ENCODE measurements around the gene EXOC4. TPM values are rescaled to one million over a fixed set of nuclear protein-coding genes. Genes with fewer than 3 reads are reported as not detected.
"Not testable (repeated sequence)": the region's sequence is repeated elsewhere in the genome, so short reads cannot be mapped to it uniquely, and the experiment has no call there.

EXOC4 gene
- total RNA-seq, 2 donors from 2014 or later = 53.5 to 62.3 TPM

DNA sequence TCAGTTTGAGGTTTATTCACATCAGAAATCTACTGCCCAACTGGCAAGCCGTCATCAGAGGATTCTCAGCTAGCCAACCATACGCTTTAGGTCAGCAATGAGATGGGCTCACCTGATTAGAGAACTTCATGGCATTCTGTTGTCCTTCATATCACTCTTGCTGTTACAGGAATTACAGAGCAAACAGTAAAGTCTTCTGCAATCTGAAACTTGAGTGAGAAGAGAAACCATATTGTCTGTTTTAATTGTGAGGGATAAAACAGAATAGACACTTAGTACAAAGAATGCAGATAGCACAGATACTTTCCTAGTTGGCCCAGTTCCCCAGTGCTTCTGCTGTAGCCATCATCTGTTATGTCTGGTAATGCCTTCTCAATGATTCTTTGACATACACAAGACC, 366.6 kb downstream of the EXOC4 start:
- Mint-ChIP-seq H3K9me3 (no peaks in the 10 kb centered on the region), H3K27me3 (no peaks in the 10 kb centered on the region), H3K27ac (no peak overlapping the region), H3K4me3 (no peak overlapping the region), H3K4me1 (no peaks in the 10 kb centered on the region), H3K36me3 (ENCODE audit: low read depth) (no peaks in the 10 kb centered on the region)
- ATAC-seq (replicated peaks) = no peak

DNA sequence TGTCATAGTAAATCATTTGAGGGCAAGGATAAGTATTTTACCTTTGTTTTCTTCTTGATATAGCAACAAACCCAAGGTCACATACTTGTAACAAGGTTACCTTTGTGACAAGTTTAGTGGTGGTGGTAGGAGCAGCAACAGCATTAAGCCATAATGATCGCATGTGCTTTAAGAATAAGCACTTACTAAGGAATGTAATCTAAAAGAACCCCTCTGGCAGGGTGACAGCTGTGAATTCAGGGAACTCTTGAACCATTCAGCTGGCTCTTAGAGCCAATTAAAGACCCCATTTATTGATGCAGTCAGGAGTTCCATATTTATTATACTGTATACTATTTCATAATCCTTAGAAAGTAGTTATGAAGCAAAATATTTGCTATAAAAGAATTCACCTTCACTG, 370.8 kb downstream of the EXOC4 start:
- no peak overlapping the region for H3K4me3 Mint-ChIP-seq
- H3K36me3 Mint-ChIP-seq (ENCODE audit: low read depth) = peaks cover 6% of the 10 kb centered on the region
- no peaks in the 10 kb centered on the region for H3K27me3 Mint-ChIP-seq
- H3K9me3 Mint-ChIP-seq = no peaks in the 10 kb centered on the region
- H3K27ac Mint-ChIP-seq = no peak overlapping the region
- ATAC-seq (replicated peaks) = no peak
- H3K4me1 Mint-ChIP-seq = no peaks in the 10 kb centered on the region

DNA sequence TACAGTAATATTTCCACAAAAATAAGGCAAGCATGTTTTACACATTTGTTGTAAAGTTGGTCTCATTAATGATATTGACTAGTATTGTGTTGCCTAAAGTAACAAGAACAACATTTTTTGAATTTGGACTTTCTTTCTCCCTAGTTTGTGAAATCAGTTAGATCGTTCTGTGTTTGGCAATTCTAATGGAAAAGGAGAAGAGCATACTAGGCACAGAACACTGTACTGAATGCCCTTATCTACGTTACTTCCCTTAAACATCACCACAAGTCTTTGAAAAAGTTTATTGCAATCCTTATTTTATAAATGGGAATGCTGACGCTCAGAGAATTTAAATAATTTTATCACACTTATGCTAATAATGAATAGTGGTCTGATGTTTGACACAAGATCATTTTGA, 372.2 kb downstream of the EXOC4 start:
- ATAC-seq (replicated peaks) = no peak
- H3K36me3 Mint-ChIP-seq (ENCODE audit: low read depth) = peaks cover 15% of the 10 kb centered on the region
- no peaks in the 10 kb centered on the region for H3K4me1 Mint-ChIP-seq
- no peaks in the 10 kb centered on the region for H3K27me3 Mint-ChIP-seq
- no peak overlapping the region for H3K27ac Mint-ChIP-seq
- H3K9me3 Mint-ChIP-seq = no peaks in the 10 kb centered on the region
- no peak overlapping the region for H3K4me3 Mint-ChIP-seq

DNA sequence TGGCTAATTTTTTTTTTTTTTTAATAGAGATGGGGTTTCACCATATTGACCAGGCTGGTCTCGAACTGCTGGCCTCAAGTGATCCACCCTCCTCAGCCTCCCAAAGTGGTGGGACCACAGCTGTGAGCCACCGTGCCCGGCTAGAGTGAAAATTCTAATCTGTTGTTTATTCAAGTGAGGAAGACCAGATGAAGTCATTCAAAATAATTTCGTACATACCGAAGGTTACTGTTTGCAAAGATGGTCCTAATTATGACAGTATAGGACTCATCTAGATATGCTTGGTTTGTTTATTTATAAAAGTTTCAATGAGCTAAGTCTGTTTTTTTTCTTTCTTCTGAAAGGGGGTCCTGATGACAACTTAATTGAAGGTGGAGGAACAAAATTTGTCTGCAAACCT, 376.8 kb downstream of the EXOC4 start:
- Mint-ChIP-seq H3K4me1 (no peaks in the 10 kb centered on the region), H3K36me3 (ENCODE audit: low read depth) (peaks cover 38% of the 10 kb centered on the region), H3K9me3 (no peaks in the 10 kb centered on the region), H3K27ac (no peak overlapping the region), H3K4me3 (no peak overlapping the region), H3K27me3 (no peaks in the 10 kb centered on the region)
- ATAC-seq (replicated peaks) = no peak

DNA sequence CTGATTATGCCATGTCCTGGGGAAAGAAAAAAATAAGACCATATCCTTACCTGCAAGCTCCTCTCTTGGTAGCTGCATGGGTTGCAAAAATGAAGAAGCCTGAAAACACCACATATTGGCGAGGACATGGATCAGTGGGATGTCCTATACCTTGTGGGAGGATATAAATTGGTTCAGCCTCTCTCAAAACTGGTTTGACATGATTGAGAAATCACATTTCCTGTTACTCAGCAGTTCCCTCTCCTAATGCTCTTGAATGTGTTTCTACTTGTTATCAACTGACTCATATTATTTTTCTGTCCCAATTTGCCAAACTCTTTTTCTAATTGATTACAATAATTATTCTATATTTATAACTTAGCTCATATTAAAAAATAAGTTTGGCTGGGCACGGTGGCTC, 380.2 kb downstream of the EXOC4 start:
- Mint-ChIP-seq H3K36me3 (ENCODE audit: low read depth) (peaks cover 38% of the 10 kb centered on the region), H3K27ac (no peak overlapping the region), H3K27me3 (no peaks in the 10 kb centered on the region), H3K9me3 (no peaks in the 10 kb centered on the region), H3K4me1 (no peaks in the 10 kb centered on the region), H3K4me3 (no peak overlapping the region)
- ATAC-seq (replicated peaks) = no peak

DNA sequence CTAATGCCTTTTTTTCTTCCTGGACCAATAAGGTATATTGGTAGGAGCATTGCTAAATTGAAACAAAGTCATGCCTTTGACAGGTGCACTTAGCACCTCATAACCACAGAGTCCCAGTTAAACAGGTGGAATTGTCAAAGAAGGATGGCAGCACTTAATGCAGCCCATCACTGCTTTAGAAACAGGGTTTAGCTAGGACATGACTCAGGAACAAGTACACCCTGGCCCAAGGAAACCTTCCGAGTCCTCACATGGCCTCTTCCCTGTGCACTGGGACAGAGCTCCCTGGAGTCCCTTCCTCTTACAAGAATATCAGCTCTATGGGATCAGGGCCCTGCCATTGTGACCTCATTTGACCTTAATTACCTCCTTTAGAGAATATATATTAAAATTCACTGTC, 382.7 kb downstream of the EXOC4 start:
- Mint-ChIP-seq H3K27ac (no peak overlapping the region), H3K36me3 (ENCODE audit: low read depth) (peaks cover 18% of the 10 kb centered on the region), H3K27me3 (no peaks in the 10 kb centered on the region), H3K9me3 (no peaks in the 10 kb centered on the region), H3K4me1 (no peaks in the 10 kb centered on the region), H3K4me3 (no peak overlapping the region)
- no peak for ATAC-seq (replicated peaks)

DNA sequence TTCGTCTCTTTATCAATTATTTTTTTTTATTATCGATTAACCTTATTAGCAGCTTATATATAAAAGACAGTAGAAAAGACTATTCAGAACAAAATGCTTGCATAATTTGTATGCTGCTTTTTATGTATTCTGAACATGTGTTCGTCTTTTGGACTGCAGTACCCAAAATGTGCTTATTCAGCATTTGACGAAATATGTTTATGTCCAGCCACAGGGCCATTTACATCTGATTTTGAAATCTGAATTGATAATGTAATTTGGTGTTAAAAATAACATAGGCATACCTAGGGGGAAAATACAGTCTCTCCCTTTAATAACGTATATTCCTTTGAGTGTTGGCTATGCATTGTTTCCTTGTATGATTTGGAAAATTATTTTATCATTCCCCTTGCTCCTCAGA, 386.0 kb downstream of the EXOC4 start:
- ATAC-seq (replicated peaks) = no peak
- peaks cover 8% of the 10 kb centered on the region for H3K9me3 Mint-ChIP-seq
- H3K27me3 Mint-ChIP-seq = no peaks in the 10 kb centered on the region
- H3K4me3 Mint-ChIP-seq = no peak overlapping the region
- H3K27ac Mint-ChIP-seq = no peak overlapping the region
- no peaks in the 10 kb centered on the region for H3K4me1 Mint-ChIP-seq
- peaks cover 16% of the 10 kb centered on the region for H3K36me3 Mint-ChIP-seq (ENCODE audit: low read depth)

DNA sequence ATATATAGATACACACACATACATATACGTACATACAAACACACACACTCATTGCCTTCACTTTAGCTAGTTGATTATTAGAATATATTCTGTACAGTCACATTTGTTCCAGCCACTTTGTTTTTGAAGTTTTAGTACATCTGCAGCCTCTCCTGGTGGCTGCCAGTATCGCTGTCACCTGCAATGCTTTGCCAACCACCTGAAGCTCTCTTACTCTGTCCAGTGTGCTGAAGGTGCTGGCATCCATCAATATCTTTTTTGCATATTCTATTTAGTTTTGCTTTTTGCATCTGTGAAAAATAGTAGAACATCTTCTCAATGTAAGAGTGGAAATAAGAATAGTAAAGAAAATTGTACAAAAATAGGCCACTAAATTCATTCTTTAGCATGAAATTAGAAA, 388.6 kb downstream of the EXOC4 start:
- Mint-ChIP-seq H3K4me3 (no peak overlapping the region), H3K27me3 (no peaks in the 10 kb centered on the region), H3K4me1 (no peaks in the 10 kb centered on the region), H3K27ac (no peak overlapping the region), H3K36me3 (ENCODE audit: low read depth) (peaks cover 16% of the 10 kb centered on the region), H3K9me3 (peaks cover 8% of the 10 kb centered on the region)
- no peak for ATAC-seq (replicated peaks)

DNA sequence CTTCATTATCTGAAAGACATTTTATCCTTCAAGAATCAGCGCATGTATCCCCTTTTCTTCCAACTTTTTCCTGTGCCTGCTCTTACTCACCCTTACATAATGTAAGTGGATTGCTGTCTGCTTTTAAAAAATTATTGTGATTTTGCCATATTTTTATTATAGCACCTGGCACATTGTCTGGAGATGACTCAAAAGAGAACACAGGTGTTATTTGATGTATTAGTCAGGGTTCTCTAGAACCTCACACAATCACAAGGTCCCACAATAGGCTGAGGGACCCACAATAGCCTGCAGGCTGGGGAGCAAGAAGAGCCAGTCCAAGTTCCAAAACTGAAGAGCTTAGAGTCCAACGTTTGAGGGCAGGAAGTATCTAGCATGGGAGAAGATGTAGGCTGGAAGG, 390.0 kb downstream of the EXOC4 start:
- Mint-ChIP-seq H3K9me3 (peaks cover 8% of the 10 kb centered on the region), H3K36me3 (ENCODE audit: low read depth) (peaks cover 16% of the 10 kb centered on the region), H3K4me1 (no peaks in the 10 kb centered on the region), H3K27ac (no peak overlapping the region), H3K27me3 (no peaks in the 10 kb centered on the region), H3K4me3 (no peak overlapping the region)
- ATAC-seq (replicated peaks) = no peak

DNA sequence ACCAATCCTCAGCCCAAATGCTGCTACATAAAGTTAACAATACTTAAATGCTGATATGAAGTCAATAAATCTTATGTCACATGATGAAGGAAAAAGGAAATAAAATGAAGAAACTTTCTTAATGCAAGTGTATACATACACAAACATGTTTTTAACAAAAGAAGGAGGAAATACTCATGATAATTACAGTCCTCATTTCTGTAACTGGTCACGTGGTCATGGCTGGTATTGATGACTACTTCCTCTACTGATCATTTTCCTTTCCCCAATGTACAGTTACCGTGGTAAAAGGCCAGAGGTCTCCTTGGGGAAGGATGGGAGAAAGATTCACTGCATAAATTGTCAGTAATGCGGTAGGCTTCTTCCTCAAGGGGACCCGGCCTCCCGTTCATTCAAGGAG, 390.8 kb downstream of the EXOC4 start:
- ATAC-seq (replicated peaks); H3K4me1 Mint-ChIP-seq; H3K4me3 Mint-ChIP-seq; H3K27me3 Mint-ChIP-seq; H3K27ac Mint-ChIP-seq; H3K9me3 Mint-ChIP-seq: not testable (repeated sequence)
- H3K36me3 Mint-ChIP-seq (ENCODE audit: low read depth) = peaks cover 16% of the 10 kb centered on the region

DNA sequence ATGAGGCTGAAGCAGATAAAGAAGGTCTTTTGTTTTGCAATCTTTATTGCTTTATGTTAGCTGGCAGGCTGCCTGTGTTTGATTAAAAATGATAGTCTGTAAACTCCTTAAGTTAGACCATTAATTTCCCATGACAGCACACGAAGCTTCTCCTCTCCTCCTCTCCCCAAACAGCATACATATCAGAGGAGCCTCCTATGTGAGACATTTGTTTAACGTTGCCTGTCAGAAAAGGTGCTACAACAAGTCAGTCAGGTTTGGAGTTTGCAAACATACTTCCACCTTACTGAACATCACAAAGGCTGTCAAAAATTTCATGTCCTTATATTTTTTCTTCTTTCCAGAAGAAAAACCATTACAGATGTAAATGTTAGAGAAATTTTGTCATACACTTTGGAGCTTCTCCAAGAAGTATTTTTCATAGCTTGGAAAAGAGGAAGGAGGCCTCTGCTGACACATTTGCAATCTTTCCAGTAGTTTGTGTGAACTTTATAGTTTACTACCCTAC, 393.1 kb downstream of the EXOC4 start:
- no peak for ATAC-seq (replicated peaks)
- Mint-ChIP-seq H3K4me1 (no peaks in the 10 kb centered on the region), H3K27ac (no peak overlapping the region), H3K9me3 (peaks cover 8% of the 10 kb centered on the region), H3K36me3 (ENCODE audit: low read depth) (peaks cover 16% of the 10 kb centered on the region), H3K27me3 (no peaks in the 10 kb centered on the region), H3K4me3 (no peak overlapping the region)

DNA sequence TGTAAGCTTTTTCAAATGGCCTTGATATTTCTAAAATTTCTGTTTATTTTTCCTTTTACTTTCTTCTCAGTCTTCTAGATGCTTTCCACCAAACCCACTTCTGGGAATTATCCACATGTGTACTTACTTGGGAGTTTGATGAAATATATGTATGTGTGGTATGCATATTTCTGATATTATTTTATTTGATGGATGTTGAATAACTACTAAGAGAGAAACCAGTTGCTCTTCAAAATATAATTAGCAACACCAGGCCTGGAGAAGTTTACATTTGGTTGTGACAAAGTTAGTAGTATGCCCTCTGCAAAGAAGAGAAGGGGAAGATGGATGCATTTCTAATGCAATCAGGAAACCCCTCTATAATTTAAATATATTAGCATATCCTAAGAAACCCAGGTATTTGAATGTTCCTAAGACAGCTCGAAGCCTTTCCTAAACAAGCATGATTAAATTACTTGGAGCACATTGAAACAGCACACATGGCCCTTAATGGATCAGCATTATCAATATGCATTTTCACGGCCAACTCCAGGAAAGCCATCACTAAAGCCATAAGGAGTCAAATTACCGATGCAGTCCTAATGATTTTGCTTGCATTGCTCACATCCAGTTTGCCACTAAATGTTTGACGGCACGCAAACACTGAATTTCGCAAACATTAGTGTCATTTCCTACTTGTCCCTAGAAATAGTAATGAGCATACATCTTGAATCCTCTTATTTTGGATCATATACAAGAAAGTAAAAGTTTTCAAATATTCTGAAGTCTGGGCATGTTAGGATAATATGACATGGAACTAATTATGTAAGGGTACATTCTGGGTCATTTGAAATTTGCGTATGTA, 393.8 kb downstream of the EXOC4 start:
- peaks cover 16% of the 10 kb centered on the region for H3K36me3 Mint-ChIP-seq (ENCODE audit: low read depth)

DNA sequence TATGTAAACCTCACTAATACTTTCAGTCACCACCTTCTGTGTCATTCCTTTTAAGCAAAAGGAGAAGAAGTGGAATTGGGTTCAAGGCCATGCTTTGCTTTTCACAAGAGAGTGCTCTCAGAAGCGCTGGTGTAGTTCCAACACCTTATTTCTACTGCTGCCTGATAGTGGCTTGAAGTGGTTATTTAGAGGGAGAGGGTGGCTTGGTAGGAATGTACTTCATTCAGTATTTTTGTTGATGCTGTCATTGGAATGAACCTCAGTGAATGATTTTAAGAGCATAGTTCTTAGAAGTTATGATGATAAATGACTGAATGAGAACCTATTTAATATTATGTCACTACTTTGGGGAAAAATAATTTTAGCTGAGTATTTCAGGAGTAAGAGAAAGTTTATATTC, 396.7 kb downstream of the EXOC4 start:
- ATAC-seq (replicated peaks) = no peak
- Mint-ChIP-seq H3K4me3 (no peak overlapping the region), H3K4me1 (no peaks in the 10 kb centered on the region), H3K27me3 (no peaks in the 10 kb centered on the region), H3K36me3 (ENCODE audit: low read depth) (no peaks in the 10 kb centered on the region), H3K27ac (no peak overlapping the region), H3K9me3 (no peaks in the 10 kb centered on the region)

More for the DNA sequence above, 393.8 kb downstream of the EXOC4 start:
- no peak overlapping the region for H3K4me3 Mint-ChIP-seq
- H3K9me3 Mint-ChIP-seq = peaks cover 8% of the 10 kb centered on the region
- no peak for ATAC-seq (replicated peaks)
- no peak overlapping the region for H3K27ac Mint-ChIP-seq
- H3K27me3 Mint-ChIP-seq = no peaks in the 10 kb centered on the region
- H3K4me1 Mint-ChIP-seq = no peaks in the 10 kb centered on the region

DNA sequence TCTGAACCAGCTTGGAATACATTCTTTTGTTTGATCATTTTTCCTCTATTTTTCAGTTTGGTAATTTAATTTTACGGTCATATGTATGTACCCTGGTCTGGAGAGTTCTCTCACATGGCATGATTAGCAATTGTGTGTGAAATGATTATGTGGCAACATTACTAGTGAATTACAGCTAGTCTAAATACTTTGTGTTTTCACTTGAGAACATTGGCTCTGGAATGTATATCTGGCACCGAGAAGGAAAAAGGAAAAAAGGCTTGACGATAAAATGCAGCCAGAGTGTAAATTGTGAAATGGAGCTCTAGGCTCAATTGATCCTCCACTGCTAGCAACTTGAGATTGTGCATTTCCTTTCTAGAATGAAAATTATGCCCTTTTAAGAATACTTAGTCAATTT, 397.2 kb downstream of the EXOC4 start:
- Mint-ChIP-seq H3K27ac (no peak overlapping the region), H3K4me3 (no peak overlapping the region), H3K36me3 (ENCODE audit: low read depth) (no peaks in the 10 kb centered on the region), H3K9me3 (no peaks in the 10 kb centered on the region), H3K4me1 (no peaks in the 10 kb centered on the region), H3K27me3 (no peaks in the 10 kb centered on the region)
- ATAC-seq (replicated peaks) = no peak

DNA sequence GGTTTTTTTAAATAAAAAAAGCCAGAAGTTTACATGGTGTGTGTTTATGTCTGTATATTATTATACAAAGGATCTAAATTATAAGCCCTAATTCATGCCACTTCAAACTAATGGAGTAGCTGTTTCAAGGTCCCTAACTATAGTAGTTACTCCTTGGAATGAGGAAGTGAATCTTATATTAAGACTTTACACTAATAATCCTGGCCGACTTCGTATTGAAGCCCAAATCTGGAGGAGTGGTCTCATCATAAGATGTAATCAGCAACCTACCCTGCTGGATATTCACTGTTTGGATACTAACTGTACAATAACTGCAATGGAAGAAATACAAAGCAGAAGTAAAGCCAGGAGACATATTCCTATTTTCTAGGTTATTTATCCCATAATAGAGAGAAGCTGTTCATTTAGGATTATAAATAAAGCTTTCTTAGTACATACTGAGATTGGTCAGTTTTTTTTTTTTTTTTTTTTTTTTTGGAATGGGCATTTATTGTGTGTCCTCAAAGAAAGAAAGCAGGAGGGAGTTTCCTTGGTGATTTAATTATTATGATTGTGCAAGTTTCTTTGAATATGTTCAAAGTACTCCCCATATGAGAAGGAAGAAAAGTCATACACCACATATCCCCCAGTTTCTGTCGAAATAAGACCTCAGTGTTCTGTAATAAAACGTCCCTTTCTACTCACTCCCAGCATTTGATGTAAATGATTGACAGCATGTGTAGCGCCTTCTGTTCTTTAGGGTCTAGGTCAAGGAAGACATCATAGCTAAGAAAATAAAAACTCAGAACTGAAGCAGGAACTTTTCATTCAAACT, 397.8 kb downstream of the EXOC4 start:
- no peak for ATAC-seq (replicated peaks)
- Mint-ChIP-seq H3K36me3 (ENCODE audit: low read depth) (no peaks in the 10 kb centered on the region), H3K9me3 (no peaks in the 10 kb centered on the region), H3K4me1 (no peaks in the 10 kb centered on the region), H3K27ac (no peak overlapping the region), H3K4me3 (no peak overlapping the region), H3K27me3 (no peaks in the 10 kb centered on the region)
